NB4 (cell line): ENCODE results near the gene NSD1.

Experiments
- DNase-seq: peaks from one replicate; pipeline ENCODE4 v3.0.0; 2010; ENCODE audit warnings: low read depth
- H3K4me3 ChIP-seq: one replicate; pipeline ENCODE4 v1.5.1; 2011; ENCODE audit warnings: mild to moderate bottlenecking, low read depth, low read length, moderate library complexity
- MAX ChIP-seq: IDR thresholded peaks from 2 replicates; pipeline ENCODE4 v1.6.1; 2011; ENCODE audit warnings: low read depth, low read length
- MYC ChIP-seq: IDR thresholded peaks from 2 replicates; pipeline ENCODE4 v1.6.1; 2011; ENCODE audit warnings: low read depth, low read length
- POLR2A ChIP-seq: IDR thresholded peaks from 2 replicates; pipeline ENCODE4 v1.6.1; 2011; ENCODE audit warnings: mild to moderate bottlenecking; ENCODE audit not compliant: insufficient read length; ENCODE audit errors: extremely low read depth
- TF ChIP-seq, protein P1 (sequence below): IDR thresholded peaks from one replicate; pipeline ENCODE4 v1.5.1; 2012; ENCODE audit warnings: low read depth, low read length

NSD1 gene

DNA sequence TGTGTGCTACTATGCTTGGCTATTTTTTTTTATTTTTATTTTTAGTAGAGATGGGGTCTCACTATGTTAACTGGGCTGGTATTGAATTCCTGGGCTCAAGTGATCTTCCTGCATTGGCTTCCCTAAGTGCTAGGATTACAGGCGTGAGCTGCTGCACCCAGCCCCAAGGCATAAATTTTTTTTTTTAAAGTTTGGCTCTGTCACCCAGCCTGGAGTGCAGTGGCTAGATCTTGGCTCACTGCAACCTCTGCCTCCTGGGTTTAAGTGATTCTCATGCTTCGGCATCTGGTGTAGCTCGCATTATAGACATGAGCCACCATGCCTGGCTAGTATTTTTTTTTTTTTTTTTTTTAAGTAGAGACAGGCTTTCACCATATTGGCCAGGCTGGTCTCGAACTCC is 99.6 kb downstream of the NSD1 start:
- TF ChIP-seq, protein P1, sequence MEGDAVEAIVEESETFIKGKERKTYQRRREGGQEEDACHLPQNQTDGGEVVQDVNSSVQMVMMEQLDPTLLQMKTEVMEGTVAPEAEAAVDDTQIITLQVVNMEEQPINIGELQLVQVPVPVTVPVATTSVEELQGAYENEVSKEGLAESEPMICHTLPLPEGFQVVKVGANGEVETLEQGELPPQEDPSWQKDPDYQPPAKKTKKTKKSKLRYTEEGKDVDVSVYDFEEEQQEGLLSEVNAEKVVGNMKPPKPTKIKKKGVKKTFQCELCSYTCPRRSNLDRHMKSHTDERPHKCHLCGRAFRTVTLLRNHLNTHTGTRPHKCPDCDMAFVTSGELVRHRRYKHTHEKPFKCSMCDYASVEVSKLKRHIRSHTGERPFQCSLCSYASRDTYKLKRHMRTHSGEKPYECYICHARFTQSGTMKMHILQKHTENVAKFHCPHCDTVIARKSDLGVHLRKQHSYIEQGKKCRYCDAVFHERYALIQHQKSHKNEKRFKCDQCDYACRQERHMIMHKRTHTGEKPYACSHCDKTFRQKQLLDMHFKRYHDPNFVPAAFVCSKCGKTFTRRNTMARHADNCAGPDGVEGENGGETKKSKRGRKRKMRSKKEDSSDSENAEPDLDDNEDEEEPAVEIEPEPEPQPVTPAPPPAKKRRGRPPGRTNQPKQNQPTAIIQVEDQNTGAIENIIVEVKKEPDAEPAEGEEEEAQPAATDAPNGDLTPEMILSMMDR, result no peak
- TF ChIP-seq MYC (no peak), POLR2A (no peak), MAX (no peak)
- no peak for DNase-seq
- no peak overlapping the region for H3K4me3 ChIP-seq

GRCh38 chr5:177233802-177234201 is 100.2 kb downstream of the NSD1 start:
- TF ChIP-seq POLR2A, result no peak
- no peak for TF ChIP-seq MAX
- H3K4me3 ChIP-seq, result no peak overlapping the region
- no peak for DNase-seq

- TF ChIP-seq, protein P1, result no peak
- no peak for TF ChIP-seq POLR2A
- no peak for TF ChIP-seq MAX
- no peak overlapping the region for H3K4me3 ChIP-seq
- DNase-seq, result no peak
Observed at GRCh38 chr5:177234841-177235240, 101.3 kb downstream of the NSD1 start.

DNA sequence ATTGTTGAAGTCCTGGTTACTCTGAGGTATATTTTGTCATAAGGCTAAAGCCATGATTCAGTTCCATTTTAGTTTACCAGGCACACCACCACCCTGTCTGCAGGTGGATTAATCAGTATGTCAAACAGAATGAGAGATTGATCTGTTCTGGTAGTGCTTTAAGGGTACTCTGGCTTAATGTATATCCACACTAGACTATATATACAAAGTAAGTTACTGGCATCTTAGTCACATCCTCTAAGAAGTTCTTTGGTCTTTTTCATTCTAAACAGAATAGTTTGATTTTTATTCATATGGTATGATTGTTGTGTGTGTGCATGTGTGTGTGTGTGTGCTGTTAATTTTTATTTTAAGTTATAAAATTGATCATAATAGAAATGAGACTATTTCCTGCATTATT is 108.2 kb downstream of the NSD1 start:
- TF ChIP-seq, protein P1, result no peak
- H3K4me3 ChIP-seq, result no peak overlapping the region
- DNase-seq, result no peak

DNA sequence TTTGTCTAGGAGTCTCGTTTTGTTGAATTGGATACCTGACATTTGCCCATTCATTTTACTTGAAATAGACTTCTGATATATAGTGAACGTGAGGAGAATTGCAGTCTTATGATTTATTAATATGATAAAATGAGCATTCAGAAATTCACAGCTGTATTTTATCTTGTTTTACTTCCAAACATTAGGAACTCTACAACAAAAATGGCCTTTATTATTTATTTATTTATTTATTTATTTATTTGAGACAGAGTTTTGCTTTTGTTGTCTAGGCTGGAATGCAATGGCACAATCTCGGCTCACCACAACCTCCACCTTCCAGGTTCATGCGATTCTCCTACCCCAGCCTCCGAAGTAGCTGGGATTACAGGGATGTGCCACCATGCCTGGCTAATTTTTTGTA is 108.7 kb downstream of the NSD1 start:
- TF ChIP-seq MAX (no peak), POLR2A (no peak), MYC (no peak)
- TF ChIP-seq, protein P1, result no peak
- no peak for DNase-seq
- H3K4me3 ChIP-seq, result no peak overlapping the region

- no peak overlapping the region for H3K4me3 ChIP-seq
- TF ChIP-seq MYC, result no peak
- TF ChIP-seq, protein P1, result no peak
- no peak for TF ChIP-seq MAX
- no peak for DNase-seq
Observed at GRCh38 chr5:177249761-177250537, 116.4 kb downstream of the NSD1 start.
